KMS-11 (cell line): Measurements from ENCODE around the gene ZNF526.
A peak's percentile ranks its signal among the peaks of the same experiment; 100 is the strongest.

Experiments used
- H2AFZ ChIP-seq: fragments of 200-600 bp; sonication (generic); 2 replicates; pipeline ENCODE4 v1.6.1; 2016; ENCODE audit warnings: antibody characterized with exemption, mixed run types, low read depth
- H3K27ac ChIP-seq: fragments of 200-600 bp; sonication (generic); 2 replicates; pipeline ENCODE4 v1.6.1; 2016; ENCODE audit warnings: mild to moderate bottlenecking, mixed run types
- H3K27me3 ChIP-seq: fragments of 200-600 bp; sonication (generic); 2 replicates; pipeline ENCODE4 v1.6.1; 2017; ENCODE audit warnings: mild to moderate bottlenecking, low read depth, mixed run types, moderate library complexity; ENCODE audit not compliant: insufficient read depth
- H3K36me3 ChIP-seq: fragments of 200-600 bp; sonication (generic); 2 replicates; pipeline ENCODE4 v1.6.1; 2017; ENCODE audit warnings: mild to moderate bottlenecking, mixed run types; ENCODE audit not compliant: insufficient read depth
- H3K4me1 ChIP-seq: fragments of 200-600 bp; sonication (generic); 2 replicates; pipeline ENCODE4 v1.6.1; 2016; ENCODE audit warnings: mild to moderate bottlenecking, low read depth, mixed run types; ENCODE audit not compliant: poor library complexity, severe bottlenecking
- H3K4me2 ChIP-seq: fragments of 200-600 bp; sonication (generic); 2 replicates; pipeline ENCODE4 v1.7.0; 2016; ENCODE audit warnings: mild to moderate bottlenecking, mixed run types
- H3K4me3 ChIP-seq: fragments of 200-600 bp; sonication (generic); IDR thresholded peaks from 2 replicates; pipeline ENCODE4 v1.6.1; 2017; ENCODE audit warnings: low read depth, low read length, mixed read lengths; ENCODE audit not compliant: insufficient read depth
- H3K79me2 ChIP-seq: fragments of 200-600 bp; sonication (generic); 2 replicates; pipeline ENCODE4 v1.6.1; 2016; ENCODE audit warnings: low read depth, mixed run types; ENCODE audit not compliant: insufficient read depth
- H3K9ac ChIP-seq: fragments of 200-600 bp; sonication (generic); 2 replicates; pipeline ENCODE4 v1.6.1; 2016; ENCODE audit warnings: mild to moderate bottlenecking, mixed run types
- H4K20me1 ChIP-seq: fragments of 200-600 bp; sonication (generic); 2 replicates; pipeline ENCODE4 v1.6.1; 2016; ENCODE audit warnings: mild to moderate bottlenecking, mixed run types; ENCODE audit not compliant: insufficient read depth
- TF ChIP-seq, protein P1 (sequence below): fragments of 200-600 bp; sonication (generic); conservative IDR thresholded peaks from 2 replicates; pipeline ENCODE4 v1.6.1; 2017; ENCODE audit warnings: low read depth, mild to moderate bottlenecking, antibody characterized with exemption, low read length, moderate library complexity, mixed read lengths

The ZNF526 gene

DNA sequence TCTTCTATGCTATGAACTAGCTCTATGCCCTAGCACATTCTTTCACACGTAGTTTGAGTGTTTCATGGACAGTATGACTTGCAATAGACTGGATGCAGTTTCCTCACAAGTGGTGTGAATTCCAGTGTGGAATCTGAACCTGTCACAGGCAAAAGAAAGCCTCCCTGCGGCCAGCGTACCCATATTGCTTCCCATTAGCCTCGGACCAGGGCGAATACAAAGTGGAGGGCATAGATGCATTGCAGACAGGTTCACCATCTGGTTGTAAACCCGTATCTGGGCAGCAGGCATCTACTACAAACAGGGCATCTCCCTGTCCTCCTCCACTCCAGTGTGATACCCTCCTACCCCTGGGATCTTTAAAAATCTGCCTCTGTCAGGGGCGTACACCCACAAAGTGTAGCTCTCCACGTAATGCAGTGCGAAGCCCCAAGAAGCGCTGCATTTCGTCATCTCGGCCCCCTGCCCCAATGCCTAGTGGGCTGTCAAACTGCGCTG is 47.6 kb downstream of the ZNF526 start:
- Histone ChIP-seq H3K4me2 (peak overlapping the region; percentile 79), H3K9ac (peak overlapping the region; percentile 96), H3K79me2 (peaks cover 22% of the 10 kb centered on the region; the same call in 1 of the 2 replicates), H3K27ac (peak overlapping the region; percentile 35; the same call in 1 of the 2 replicates), H4K20me1 (no peaks in the 10 kb centered on the region), H3K36me3 (no peaks in the 10 kb centered on the region), H3K4me3 (peak overlapping the region; percentile 49), H3K27me3 (no peaks in the 10 kb centered on the region), H3K4me1 (peaks cover 15% of the 10 kb centered on the region), H2AFZ (peak overlapping the region; percentile 82)
- TF ChIP-seq, protein P1, sequence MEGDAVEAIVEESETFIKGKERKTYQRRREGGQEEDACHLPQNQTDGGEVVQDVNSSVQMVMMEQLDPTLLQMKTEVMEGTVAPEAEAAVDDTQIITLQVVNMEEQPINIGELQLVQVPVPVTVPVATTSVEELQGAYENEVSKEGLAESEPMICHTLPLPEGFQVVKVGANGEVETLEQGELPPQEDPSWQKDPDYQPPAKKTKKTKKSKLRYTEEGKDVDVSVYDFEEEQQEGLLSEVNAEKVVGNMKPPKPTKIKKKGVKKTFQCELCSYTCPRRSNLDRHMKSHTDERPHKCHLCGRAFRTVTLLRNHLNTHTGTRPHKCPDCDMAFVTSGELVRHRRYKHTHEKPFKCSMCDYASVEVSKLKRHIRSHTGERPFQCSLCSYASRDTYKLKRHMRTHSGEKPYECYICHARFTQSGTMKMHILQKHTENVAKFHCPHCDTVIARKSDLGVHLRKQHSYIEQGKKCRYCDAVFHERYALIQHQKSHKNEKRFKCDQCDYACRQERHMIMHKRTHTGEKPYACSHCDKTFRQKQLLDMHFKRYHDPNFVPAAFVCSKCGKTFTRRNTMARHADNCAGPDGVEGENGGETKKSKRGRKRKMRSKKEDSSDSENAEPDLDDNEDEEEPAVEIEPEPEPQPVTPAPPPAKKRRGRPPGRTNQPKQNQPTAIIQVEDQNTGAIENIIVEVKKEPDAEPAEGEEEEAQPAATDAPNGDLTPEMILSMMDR = no peak

DNA sequence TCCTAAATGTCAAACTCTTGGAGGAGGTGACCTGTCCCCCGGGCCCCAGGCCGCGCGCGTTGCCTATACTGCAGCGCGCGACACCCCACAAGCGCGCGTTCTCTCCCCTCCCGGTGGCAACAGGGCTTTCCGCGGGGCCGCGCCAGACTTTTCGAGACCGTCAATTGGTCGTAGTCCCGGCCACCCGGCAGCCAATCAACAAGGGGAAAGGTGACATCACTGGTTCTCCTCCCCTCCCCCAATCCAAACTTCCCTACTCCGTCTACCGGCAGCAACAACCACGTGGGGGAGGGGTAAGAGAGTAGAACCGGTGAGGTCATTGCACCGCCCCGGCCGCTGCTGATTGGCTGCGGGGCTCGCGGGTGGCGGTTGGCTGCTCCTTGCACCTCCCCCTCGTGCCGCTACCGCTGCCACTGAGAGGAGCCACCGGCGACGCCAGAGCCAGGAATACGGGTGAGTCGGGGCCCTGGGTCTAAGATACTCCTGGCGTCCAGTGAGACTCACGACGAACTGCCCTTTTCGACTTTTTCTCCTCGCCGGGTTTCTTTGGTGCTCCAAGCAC is 48.1 kb downstream of the ZNF526 start:
- no peaks in the 10 kb centered on the region for H3K27me3 ChIP-seq
- H3K4me3 ChIP-seq = peak overlapping the region; percentile 49
- no peaks in the 10 kb centered on the region for H3K36me3 ChIP-seq
- H3K79me2 ChIP-seq = peaks cover 24% of the 10 kb centered on the region; the same call in 1 of the 2 replicates
- H3K4me2 ChIP-seq = peak overlapping the region; percentile 79
- H2AFZ ChIP-seq = peak overlapping the region; percentile 82
- no peaks in the 10 kb centered on the region for H4K20me1 ChIP-seq
- H3K9ac ChIP-seq = peak overlapping the region; percentile 96
- H3K4me1 ChIP-seq = peaks cover 15% of the 10 kb centered on the region
- peak overlapping the region; percentile 89 for H3K27ac ChIP-seq
- TF ChIP-seq, protein P1 = no peak

DNA sequence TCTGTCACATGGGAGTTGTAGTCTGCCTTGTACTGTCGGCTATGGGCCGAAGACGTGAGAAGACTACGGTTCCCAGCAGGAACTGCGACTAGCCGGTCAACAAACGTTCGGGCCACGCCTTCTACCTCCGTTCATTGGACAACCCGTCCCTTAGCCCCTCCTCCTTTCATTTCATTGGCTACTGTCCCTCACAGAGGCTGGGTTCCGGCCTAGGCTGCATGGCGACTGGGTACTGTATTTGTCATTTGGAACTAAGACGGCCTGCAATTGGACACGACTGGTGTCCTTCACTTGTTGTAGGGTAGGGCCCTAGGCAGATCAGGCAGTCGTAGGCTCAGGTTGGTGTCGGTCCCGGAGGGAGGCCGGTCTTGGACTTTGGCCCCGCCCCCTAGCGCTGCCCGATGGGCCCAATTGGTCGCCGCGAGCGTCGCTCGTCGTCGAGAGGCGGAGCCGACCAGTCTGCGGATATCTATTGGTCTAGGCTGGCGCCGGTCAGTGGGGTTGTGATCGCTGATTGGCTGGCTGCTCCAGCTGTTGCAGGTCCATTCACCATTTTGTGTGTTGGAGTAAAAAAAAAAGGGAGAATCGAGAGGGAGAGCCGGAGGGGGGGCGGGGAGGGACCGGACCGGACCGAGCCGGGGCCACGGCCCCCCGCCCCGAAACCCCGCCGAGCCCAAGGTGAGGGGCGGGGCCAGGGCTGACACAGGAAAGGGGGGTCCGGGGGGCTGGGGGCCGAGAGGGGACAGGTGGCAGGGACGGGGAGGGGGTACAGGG is 48.8 kb downstream of the ZNF526 start, which contains the start of gene CIC:
TSS of gene CIC (plus strand) at position 549 of the 774 bp plus-strand sequence. CDS start 2,532 bp downstream, outside the sequence.
- H3K27ac ChIP-seq = peak within 1 kb of the TSS; percentile 89
- peak within 1 kb of the TSS; percentile 49 for H3K4me3 ChIP-seq
- peak within 1 kb of the TSS; percentile 96 for H3K9ac ChIP-seq
- peaks cover 15% of the 10 kb centered on the region for H3K4me1 ChIP-seq
- H3K27me3 ChIP-seq = no peaks in the 10 kb centered on the region
- peaks cover 30% of the 10 kb centered on the region; the same call in 1 of the 2 replicates for H3K79me2 ChIP-seq
- no peaks in the 10 kb centered on the region for H3K36me3 ChIP-seq
- TF ChIP-seq, protein P1 = no peak
- H3K4me2 ChIP-seq = peak within 1 kb of the TSS; percentile 79
- H2AFZ ChIP-seq = peak within 1 kb of the TSS; percentile 82
- H4K20me1 ChIP-seq = no peaks in the 10 kb centered on the region

DNA sequence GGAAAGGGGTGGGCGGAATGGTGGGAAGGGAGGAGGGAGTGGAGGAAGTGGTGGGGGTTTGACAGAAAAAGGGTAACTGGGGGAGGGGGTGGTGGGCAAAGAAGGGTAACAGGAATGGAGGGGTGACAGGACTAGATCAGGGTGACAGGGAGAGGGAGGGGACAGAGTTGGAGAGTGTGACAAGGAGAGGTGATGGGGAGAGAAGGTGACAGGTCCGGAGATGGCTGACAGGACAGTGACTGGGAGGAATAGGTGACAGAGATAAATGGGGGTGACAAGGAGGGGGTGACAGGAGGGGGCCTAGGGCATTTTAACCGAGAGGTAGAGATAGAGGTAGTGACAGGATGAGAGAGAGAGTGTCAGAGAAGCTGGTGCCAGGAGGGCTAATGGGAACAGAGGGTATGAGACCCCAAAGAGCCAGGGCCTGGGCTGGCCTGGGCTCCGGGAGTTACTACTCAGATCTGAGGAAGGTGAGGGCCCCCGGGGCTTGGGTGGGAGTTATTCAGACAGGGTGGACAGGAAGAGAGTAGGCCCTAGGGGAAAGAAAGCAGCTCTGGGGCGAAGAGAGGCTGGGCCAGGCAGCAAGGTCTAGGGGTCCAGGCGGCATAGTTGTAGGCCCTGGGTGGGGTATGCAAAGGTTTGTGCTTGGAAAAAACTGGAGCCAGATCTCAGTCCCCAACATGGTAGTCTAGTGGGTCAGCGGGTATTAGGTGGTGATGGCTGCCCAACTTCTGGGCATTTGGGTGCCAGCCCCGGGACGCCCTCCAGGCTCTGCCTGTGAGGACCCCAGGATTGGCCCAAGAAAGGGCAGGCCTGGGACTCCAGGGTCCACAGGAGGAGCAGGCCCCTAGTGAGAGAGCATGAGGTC is 49.6 kb downstream of the ZNF526 start:
- Histone ChIP-seq H3K79me2 (peaks cover 30% of the 10 kb centered on the region; the same call in 1 of the 2 replicates), H3K27me3 (no peaks in the 10 kb centered on the region), H2AFZ (peak overlapping the region; percentile 59; the same call in 1 of the 2 replicates), H3K9ac (peak overlapping the region; percentile 76), H3K4me3 (no peak overlapping the region), H3K27ac (peak overlapping the region; percentile 86), H4K20me1 (no peaks in the 10 kb centered on the region), H3K36me3 (no peaks in the 10 kb centered on the region), H3K4me2 (peak overlapping the region; percentile 72), H3K4me1 (peaks cover 15% of the 10 kb centered on the region)
- TF ChIP-seq, protein P1 = no peak
